K562 (cell line): ENCODE data around the gene PLEKHA5. TPM values are rescaled to one million over a fixed set of nuclear protein-coding genes. Genes with fewer than 3 reads are reported as not detected.
A peak's percentile ranks its signal among the peaks of the same experiment; 100 is the strongest.

Source experiments
- ATAC-seq: fragments of 200-7000 bp; cut with Tn5 transposase; 3 replicates; pipeline ENCODE4 v1.9.1; 2020; ENCODE audit warnings: moderate library complexity
- BruUV-seq: library from RNA; stranded (reverse); fragments of 400-500 nt; replicated peaks from 2 replicates; lab custom pipeline; 2021; lab: Mats Ljungman, UMichigan
- CTCF ChIA-PET: fragments of 300-600 bp; formaldehyde crosslinking; extraction: SDS; loops from one replicate; lab custom pipeline; 2021; ENCODE audit warnings: low intra/inter-chr PET ratio; lab: Yijun Ruan, JAX
- POLR2A ChIA-PET: fragments of 300-600, 350-650 bp; sonication (Branson Sonifier 250); formaldehyde crosslinking; extraction: SDS; loops from one replicate; lab custom pipeline; 2021; ENCODE audit warnings: antibody characterized with exemption, inconsistent platforms; lab: Yijun Ruan, JAX
- DNase-seq, 4 experiments: peaks; one replicate each; pipeline versions ENCODE4 v3.0.0 to v3.0.0-alpha.2; 2011 to 2018; ENCODE audit warnings: low spot score in 3 of 4, mixed read lengths in 3 of 4; ENCODE audit errors: extremely low read depth in 1 of 4
- FAIRE-seq: peaks from 2 replicates; lab custom pipeline; 2011; peaks lifted over from hg19 to GRCh38; lab: Jason Lieb, UNC
- H2AFZ ChIP-seq: 2 replicates; pipeline ENCODE4 v1.6.0; 2011; ENCODE audit warnings: low read depth, low read length, control low read depth, inconsistent platforms
- H3K27ac ChIP-seq: fragments of 200-600 bp; 3 replicates; pipeline ENCODE4 v1.8.0; 2011; ENCODE audit warnings: low read depth, mild to moderate bottlenecking, control low read depth, inconsistent platforms, low read length, moderate library complexity, mixed read lengths; ENCODE audit errors: extremely low read depth
- H3K27me3 ChIP-seq, 2 experiments: fragments of 300-600 bp in 1 of 2; 2 replicates in 1 of 2; 3 replicates in 1 of 2; pipeline versions ENCODE4 v1.6.0 to v1.8.0; 2011; ENCODE audit warnings: inconsistent platforms in 2 of 2, low read length in 2 of 2, mild to moderate bottlenecking in 1 of 2, mixed read lengths in 1 of 2, moderate library complexity in 1 of 2; ENCODE audit not compliant: control insufficient read depth in 2 of 2, insufficient read depth in 2 of 2
- H3K36me3 ChIP-seq: fragments of 300-600 bp; 3 replicates; pipeline ENCODE4 v1.8.0; 2011; ENCODE audit warnings: mild to moderate bottlenecking, low read length, inconsistent platforms; ENCODE audit not compliant: control insufficient read depth, insufficient read depth
- H3K4me1 ChIP-seq, 2 experiments: fragments of 200-600 bp in 1 of 2; replicated peaks in 1 of 2; 2 replicates in 1 of 2; 3 replicates in 1 of 2; pipeline versions ENCODE4 v1.5.1 to v1.8.0; 2011; ENCODE audit warnings: inconsistent platforms in 2 of 2, low read length in 2 of 2, mild to moderate bottlenecking in 1 of 2, mixed read lengths in 1 of 2, moderate library complexity in 1 of 2; ENCODE audit not compliant: control insufficient read depth in 2 of 2, insufficient read depth in 2 of 2
- H3K4me2 ChIP-seq: 2 replicates; pipeline ENCODE4 v1.6.1; 2011; ENCODE audit warnings: low read length, control low read depth, inconsistent platforms, mixed read lengths; ENCODE audit not compliant: insufficient read depth
- H3K4me3 ChIP-seq: fragments of 200-600 bp; sonication (generic), shearing (Covaris generic); 2 replicates; pipeline ENCODE4 v1.5.1; 2016; ENCODE audit warnings: control low read depth, inconsistent platforms
- H3K79me2 ChIP-seq: fragments of 200-600 bp; 3 replicates; pipeline ENCODE4 v1.8.0; 2011; ENCODE audit warnings: low read length, inconsistent platforms; ENCODE audit not compliant: control insufficient read depth, insufficient read depth
- H3K9ac ChIP-seq, 2 experiments: 2 replicates each; pipeline versions ENCODE4 v1.6.0 to v1.6.1; 2011; ENCODE audit warnings: low read depth in 2 of 2, low read length in 2 of 2, control low read depth in 1 of 2, inconsistent platforms in 1 of 2, mild to moderate bottlenecking in 1 of 2, mixed read lengths in 1 of 2; ENCODE audit not compliant: insufficient read depth in 1 of 2
- H3K9me1 ChIP-seq: one replicate; pipeline ENCODE4 v1.6.0; 2011; ENCODE audit warnings: inconsistent platforms, mild to moderate bottlenecking, low read length, moderate library complexity; ENCODE audit not compliant: control insufficient read depth, insufficient read depth
- H3K9me3 ChIP-seq: replicated peaks from 2 replicates; pipeline ENCODE4 v1.5.1; 2011; ENCODE audit warnings: low read depth, low read length, inconsistent platforms; ENCODE audit not compliant: control insufficient read depth, insufficient read depth
- H4K20me1 ChIP-seq: replicated peaks from 2 replicates; pipeline ENCODE4 v1.6.1; 2011; ENCODE audit warnings: low read length, inconsistent platforms, mixed read lengths; ENCODE audit not compliant: control insufficient read depth, insufficient read depth
- EWSR1 ChIP-seq: fragments of 450-650 bp; IDR thresholded peaks from 2 replicates; pipeline ENCODE4 v1.6.1; 2018; ENCODE audit warnings: borderline replicate concordance, mild to moderate bottlenecking, low read depth, moderate library complexity; ENCODE audit not compliant: partially characterized antibody
- PRDM10 ChIP-seq: fragments of 450-650 bp; IDR thresholded peaks from 2 replicates; pipeline ENCODE4 v1.6.1; 2018; ENCODE audit not compliant: partially characterized antibody
- WGBS: fragments of 100-300 bp; shearing (Covaris generic); methylation state at CpG from one replicate; pipeline ENCODE4 v1.1.6; 2016; ENCODE audit warnings: low coverage, mixed read lengths; ENCODE audit not compliant: insufficient coverage; ENCODE audit errors: missing lambda C conversion rate; 5-methylcytosine and 5-hydroxymethylcytosine counted together
- in situ Hi-C: fragments of 300-500 bp; cut with MboI; formaldehyde crosslinking; loops from 4 replicates; pipeline ENCODE4 v1.15.0; 2018; ENCODE audit warnings: inconsistent platforms, mixed read lengths
- intact Hi-C: fragments of 100-400 bp; cut with micrococcal nuclease; formaldehyde crosslinking; loops from 2 replicates; pipeline ENCODE4 v1.14.2; 2022
- polyA plus RNA-seq, 8 experiments: library from polyadenylated mRNA; depleted of rRNA in 4 of 8; stranded (reverse) in 5 of 8; unstranded in 3 of 8; fragments of >200 nt; fragmentation: Nextera tagmentation in 2 of 8; fragmentation: Illumina TruSeq in 1 of 8; extraction: Ambion mirVana in 2 of 8; extraction: Trizol in 1 of 8; gene quantifications; 2 replicates each; pipeline versions ENCODE4 v1.2.1 to v1.2.3, GENCODE V29; 2011 to 2014; ENCODE audit warnings: inconsistent platforms in 1 of 8, missing spikeins in 1 of 8
- total RNA-seq, 7 experiments: library from RNA; depleted of rRNA in 6 of 7; stranded (reverse); fragments of >200 nt in 6 of 7; fragmentation: Illumina TruSeq in 2 of 7; extraction: Trizol in 2 of 7; gene quantifications; 2 replicates each; pipeline versions ENCODE4 v1.2.1 to v1.2.3, GENCODE V29; 2011 to 2021; ENCODE audit warnings: low replicate concordance in 1 of 7

PLEKHA5 gene
- total and polyA plus RNA-seq, 9 of the 15 experiments (the other 6 are each of a cell fraction or from before 2014, with no cell fraction given) = 7.2 to 26.2 (median 17.4) TPM

- intact Hi-C loops = no loop called here
- no peak overlapping the region for H3K9ac ChIP-seq
- 28% methylated on average over 3 of the region's 3 CpGs for WGBS
Observed at GRCh38 chr12:19093218-19093617, 36.3 kb upstream of the PLEKHA5 start.

More at GRCh38 chr12:19093218-19093617, 36.3 kb upstream of the PLEKHA5 start:
- Histone ChIP-seq H3K79me2 (no peaks in the 10 kb centered on the region), H3K4me3 (no peak overlapping the region), H3K9me1 (no peaks in the 10 kb centered on the region), H3K27me3 (no peaks in the 10 kb centered on the region), H3K36me3 (no peaks in the 10 kb centered on the region), H2AFZ (peak overlapping the region; percentile 9; the same call in 1 of the 2 replicates), H4K20me1 (no peaks in the 10 kb centered on the region), H3K27ac (no peak overlapping the region), H3K4me1 (no peaks in the 10 kb centered on the region), H3K9me3 (no peaks in the 10 kb centered on the region), H3K4me2 (no peak overlapping the region)
- no TSS peak for BruUV-seq
- in situ Hi-C loops = no loop called here
- ATAC-seq (no peak), FAIRE-seq (no peak), DNase-seq (no peak)
- TF ChIP-seq EWSR1 (no peak), PRDM10 (peak; percentile 87)
- ChIA-PET CTCF (no interaction called here), POLR2A (no interaction called here)
